Pancreas (tissue), 10 donors: ENCODE data around the gene CFL1. TPM values are rescaled to one million over a fixed set of nuclear protein-coding genes. Genes with fewer than 3 reads are reported as not detected.

ENCODE experiments used
- ATAC-seq, 4 donors: fragments of 200-7000 bp; cut with Tn5 transposase; one replicate each; pipeline versions ENCODE4 v1.8.0 to v1.9.1; 2020; ENCODE audit warnings: mild to moderate bottlenecking in 4 of 4, moderate library complexity in 4 of 4
- DNase-seq, 6 donors: peaks; one replicate each; pipeline ENCODE4 v3.0.0-alpha.2; 2020
- FAIRE-seq: peaks from 2 replicates; lab custom pipeline; 2012; peaks lifted over from hg19 to GRCh38; lab: Jason Lieb, UNC
- H3K27ac ChIP-seq, 4 donors: fragments of 200-600 bp; sonication (generic); 1 replicate in 3 of 4; 2 replicates in 1 of 4; pipeline versions ENCODE4 v1.5.0 to v1.8.0; 2020
- H3K27me3 ChIP-seq, 4 donors: fragments of 200-600 bp; one replicate each; pipeline ENCODE4 v1.8.0; 2021
- H3K36me3 ChIP-seq, 3 donors: fragments of 200-600 bp; sonication (generic) in 1 of 3; one replicate each; pipeline versions ENCODE4 v1.5.0 to v1.8.0; 2020 to 2021
- H3K4me1 ChIP-seq, 3 donors: fragments of 200-600 bp; one replicate each; pipeline ENCODE4 v1.8.0; 2021
- H3K4me3 ChIP-seq, 4 donors: fragments of 200-600 bp; sonication (generic) in 2 of 4; one replicate each; pipeline versions ENCODE4 v1.5.0 to v1.8.0; 2020 to 2021
- H3K9me3 ChIP-seq, 4 donors: fragments of 200-600 bp; one replicate each; pipeline ENCODE4 v1.8.0; 2021
- WGBS, 2 donors: extraction: QIAGEN DNeasy Blood & Tissue Kit; methylation state at CpG; one replicate each; pipeline ENCODE4 v1.1.7; 2013; 5-methylcytosine and 5-hydroxymethylcytosine counted together
- intact Hi-C, 3 donors: fragments of 100-400 bp; cut with DNase I; formaldehyde crosslinking; loops; one replicate each; pipeline versions ENCODE4 v1.11.1 to v1.14.2; 2022
- polyA plus RNA-seq, 2 donors: library from polyadenylated mRNA; stranded (reverse); fragments of 200-250 nt; gene quantifications; one replicate each; pipeline ENCODE4 v1.2.3, GENCODE V29; 2013
- total RNA-seq, 6 donors: library from RNA; stranded (reverse); fragmentation: NEBNext Ultra II Directional in 4 of 6; extraction: Animal tissue kit (Norgen Biotek cat#: 25700) in 4 of 6; gene quantifications; one replicate each; pipeline versions ENCODE4 v1.2.1 to v1.2.4, GENCODE V29; 2021 to 2023
- TF ChIP-seq, protein P1 (sequence below), 4 donors: fragments of 200-600 bp; sonication (generic) in 3 of 4; IDR thresholded peaks; one replicate each; pipeline versions ENCODE4 v1.5.0 to v1.8.0; 2021; ENCODE audit warnings: antibody characterized with exemption in 4 of 4
- donor health status: healthy with polysubstance abuse.
- donor health status: DM: no; HTN: no; CAD: no; lungs with moderate emphysema.
- donor health status: DM: no; HTN: no; CAD: no.
- donor health status: control.
- donor health status: control.
- donor health status: Bipolar disorder and iron deficiency.
- donor health status: DM: yes; HTN: yes; CAD: no.
- donor health status: DM: no; HTN: no; CAD: no.
- donor health status: DM: no; HTN: no; CAD: no.
- donor health status: DM: yes; HTN: yes; CAD: no.

The CFL1 gene
- total and polyA plus RNA-seq, 8 donors: 87.8 to 311 (median 163) TPM

DNA sequence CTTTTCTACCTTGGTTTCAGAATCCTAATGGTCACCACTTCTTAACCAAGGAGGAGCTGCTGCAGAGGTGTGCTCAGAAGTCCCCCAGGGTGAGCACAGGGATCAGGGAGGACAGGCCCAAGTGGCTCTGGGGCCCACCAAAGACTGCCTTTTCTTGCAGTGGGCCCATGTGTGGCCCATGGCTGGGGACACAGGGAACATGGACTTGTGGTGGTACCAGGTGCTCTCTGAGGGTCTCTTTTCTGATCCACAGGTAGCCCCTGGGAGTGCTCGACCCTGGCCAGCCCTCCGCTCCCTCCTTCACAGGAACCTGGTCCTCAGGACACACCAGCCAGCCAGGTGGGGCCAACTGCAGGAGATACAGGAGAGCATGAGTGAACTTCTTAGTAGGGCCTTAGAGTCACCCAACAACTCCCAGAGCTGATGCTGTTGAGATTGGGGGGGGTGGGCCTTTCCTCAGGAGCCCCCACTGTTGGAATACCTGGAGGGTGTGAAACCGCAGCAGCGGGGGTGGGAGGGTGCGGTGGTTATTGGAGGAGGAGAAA lies 4.3 kb upstream of the CFL1 start:
- Histone ChIP-seq H3K9me3 (no peaks in the 10 kb centered on the region), H3K4me1 (peaks cover 0 to 13% (median 10%) of the 10 kb centered on the region in 3 donors), H3K27me3 (no peaks in the 10 kb centered on the region), H3K4me3 (no peak overlapping the region), H3K27ac (no peak overlapping the region), H3K36me3 (peaks cover 0 to 27% (median 13%) of the 10 kb centered on the region in 3 donors)
- FAIRE-seq: no peak
- peak in 3 of 6 donors; percentile 15 to 65 (median 22) for DNase-seq
- TF ChIP-seq, protein P1, sequence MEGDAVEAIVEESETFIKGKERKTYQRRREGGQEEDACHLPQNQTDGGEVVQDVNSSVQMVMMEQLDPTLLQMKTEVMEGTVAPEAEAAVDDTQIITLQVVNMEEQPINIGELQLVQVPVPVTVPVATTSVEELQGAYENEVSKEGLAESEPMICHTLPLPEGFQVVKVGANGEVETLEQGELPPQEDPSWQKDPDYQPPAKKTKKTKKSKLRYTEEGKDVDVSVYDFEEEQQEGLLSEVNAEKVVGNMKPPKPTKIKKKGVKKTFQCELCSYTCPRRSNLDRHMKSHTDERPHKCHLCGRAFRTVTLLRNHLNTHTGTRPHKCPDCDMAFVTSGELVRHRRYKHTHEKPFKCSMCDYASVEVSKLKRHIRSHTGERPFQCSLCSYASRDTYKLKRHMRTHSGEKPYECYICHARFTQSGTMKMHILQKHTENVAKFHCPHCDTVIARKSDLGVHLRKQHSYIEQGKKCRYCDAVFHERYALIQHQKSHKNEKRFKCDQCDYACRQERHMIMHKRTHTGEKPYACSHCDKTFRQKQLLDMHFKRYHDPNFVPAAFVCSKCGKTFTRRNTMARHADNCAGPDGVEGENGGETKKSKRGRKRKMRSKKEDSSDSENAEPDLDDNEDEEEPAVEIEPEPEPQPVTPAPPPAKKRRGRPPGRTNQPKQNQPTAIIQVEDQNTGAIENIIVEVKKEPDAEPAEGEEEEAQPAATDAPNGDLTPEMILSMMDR (IDR thresholded peaks at IDR 0.05): no peak
- ATAC-seq: no peak
- WGBS, 2 donors: 77 to 93% methylated on average over 4 to 5 of the region's 5 CpGs
- intact Hi-C loops: no loop called here

DNA sequence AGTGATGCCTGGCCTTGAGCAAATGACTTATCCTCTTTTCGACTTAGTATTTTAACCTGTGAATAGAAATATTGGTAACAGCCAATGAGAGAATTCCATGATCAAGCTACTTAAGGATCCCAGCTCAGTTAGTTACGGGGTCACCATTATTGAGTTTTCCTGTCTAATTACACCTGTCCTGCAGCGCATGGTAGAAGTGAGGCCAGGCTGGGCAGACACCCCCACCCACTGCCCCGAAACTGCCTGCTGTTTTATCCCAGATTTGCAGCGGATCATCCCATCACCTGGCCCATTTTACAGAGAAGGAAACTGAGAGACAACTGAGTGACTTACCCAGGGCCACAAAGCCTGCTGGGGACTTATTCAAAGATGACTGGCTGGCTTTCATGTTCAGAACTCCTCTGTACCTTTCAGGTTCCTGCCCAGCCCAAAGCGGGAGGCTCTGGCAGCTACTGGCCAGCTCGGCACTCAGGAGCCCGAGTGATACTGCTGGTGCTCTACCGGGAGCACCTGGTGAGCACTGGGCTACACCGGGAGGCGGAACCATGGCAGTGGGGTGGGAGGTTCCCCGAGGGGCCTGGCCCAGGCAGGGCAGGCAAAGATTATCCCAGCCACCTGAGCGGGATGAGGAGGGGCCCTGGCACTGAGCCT lies 3.7 kb upstream of the CFL1 start:
- peaks cover 0 to 13% (median 10%) of the 10 kb centered on the region in 3 donors for H3K4me1 ChIP-seq
- 78 to 81% methylated on average over 13 of the region's 13 CpGs for WGBS, 2 donors
- no peaks in the 10 kb centered on the region for H3K27me3 ChIP-seq
- no peak overlapping the region for H3K27ac ChIP-seq
- intact Hi-C loops: no loop called here
- peaks cover 0 to 27% (median 13%) of the 10 kb centered on the region in 3 donors for H3K36me3 ChIP-seq
- TF ChIP-seq, protein P1 (IDR thresholded peaks at IDR 0.05): no peak
- peak overlapping the region; percentile 95 to 100 (median 98) for H3K4me3 ChIP-seq
- DNase-seq: peak in 3 of 6 donors; percentile 28 to 71 (median 49)
- H3K9me3 ChIP-seq: no peaks in the 10 kb centered on the region
- no peak for FAIRE-seq
- no peak for ATAC-seq

DNA sequence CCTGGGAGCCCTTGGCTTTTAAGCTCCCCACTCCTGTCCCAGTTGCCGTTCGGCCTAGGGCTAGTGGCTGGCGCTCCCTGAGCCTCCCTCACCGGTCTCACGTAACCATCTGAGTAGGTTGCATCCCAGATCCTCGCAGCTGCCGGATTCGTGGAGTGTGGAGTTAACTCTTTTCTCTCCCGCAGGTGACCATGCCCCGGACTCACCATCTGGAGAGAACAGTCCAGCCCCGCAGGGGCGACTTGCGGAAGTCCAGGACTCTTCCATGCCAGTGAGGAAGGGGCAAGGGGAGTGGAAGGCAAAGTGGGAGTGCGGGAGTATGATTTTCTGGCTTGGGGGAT lies 3.2 kb upstream of the CFL1 start:
- H3K4me3 ChIP-seq: peak overlapping the region; percentile 95 to 100 (median 98)
- DNase-seq: peak in 2 of 6 donors; percentile 50 to 84
- no peak for FAIRE-seq
- H3K27me3 ChIP-seq: no peaks in the 10 kb centered on the region
- intact Hi-C loops: no loop called here
- TF ChIP-seq, protein P1 (IDR thresholded peaks at IDR 0.05): no peak
- H3K4me1 ChIP-seq: peaks cover 0 to 17% (median 12%) of the 10 kb centered on the region in 3 donors
- peaks cover 0 to 26% (median 13%) of the 10 kb centered on the region in 3 donors for H3K36me3 ChIP-seq
- H3K9me3 ChIP-seq: no peaks in the 10 kb centered on the region
- 4 to 5% methylated on average over 14 of the region's 14 CpGs for WGBS, 2 donors
- no peak for ATAC-seq
- H3K27ac ChIP-seq: peak overlapping the region; percentile 81 to 93 (median 88)

DNA sequence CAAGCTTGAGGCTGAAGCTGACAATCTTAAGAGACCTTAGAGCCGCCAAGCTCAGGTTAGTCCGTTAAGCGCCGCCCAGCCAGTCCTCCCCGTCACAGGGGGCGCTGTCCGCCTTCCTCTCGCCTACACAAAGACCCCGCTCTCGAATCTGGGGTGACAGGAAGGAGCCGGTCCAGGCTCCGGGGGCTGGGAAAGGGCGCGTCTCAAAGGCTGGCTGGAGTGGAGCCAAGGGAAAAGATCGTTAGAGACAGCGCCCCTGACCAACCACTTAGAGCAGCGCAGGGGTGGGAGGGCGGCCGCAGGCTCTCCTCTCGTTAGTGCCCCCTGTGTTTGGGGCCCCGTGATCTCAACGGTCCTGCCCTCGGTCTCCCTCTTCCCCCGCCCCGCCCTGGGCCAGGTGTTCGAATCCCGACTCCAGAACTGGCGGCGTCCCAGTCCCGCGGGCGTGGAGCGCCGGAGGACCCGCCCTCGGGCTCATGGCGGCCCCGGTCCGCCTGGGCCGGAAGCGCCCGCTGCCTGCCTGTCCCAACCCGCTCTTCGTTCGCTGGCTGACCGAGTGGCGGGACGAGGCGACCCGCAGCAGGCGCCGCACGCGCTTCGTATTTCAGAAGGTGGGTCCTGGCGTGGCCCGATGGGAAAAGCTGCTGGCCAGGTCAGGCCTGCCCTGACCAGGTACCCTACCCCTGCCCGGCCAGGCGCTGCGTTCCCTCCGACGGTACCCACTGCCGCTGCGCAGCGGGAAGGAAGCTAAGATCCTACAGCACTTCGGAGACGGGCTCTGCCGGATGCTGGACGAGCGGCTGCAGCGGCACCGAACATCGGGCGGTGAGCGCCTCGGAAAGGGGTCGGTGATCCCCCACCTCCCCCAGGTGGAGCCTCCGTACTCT lies 2.5 kb upstream of the CFL1 start, which contains the start of gene MUS81:
Gene MUS81 (plus strand): TSS at position 156 of the 887 bp plus-strand sequence. CDS start 321 bp downstream, at position 477.
- TF ChIP-seq, protein P1 (IDR thresholded peaks at IDR 0.05): peak; percentile 69 to 89 (median 85)
- ATAC-seq (peak; percentile 70 to 79 (median 72)), FAIRE-seq (peak; percentile 5), DNase-seq (peak; percentile 95 to 98 (median 96))
- Histone ChIP-seq H3K27me3 (no peaks in the 10 kb centered on the region), H3K4me1 (peaks cover 3 to 22% (median 14%) of the 10 kb centered on the region in 3 donors), H3K9me3 (no peaks in the 10 kb centered on the region), H3K36me3 (peaks cover 0 to 23% (median 13%) of the 10 kb centered on the region in 3 donors), H3K27ac (peak within 1 kb of the TSS; percentile 81 to 93 (median 88)), H3K4me3 (peak within 1 kb of the TSS; percentile 95 to 100 (median 98))
- 0% methylated on average over 78 of the region's 78 CpGs for WGBS, 2 donors
- intact Hi-C loops: no loop called here
